ENCODE results near the gene LSS. TPM values are rescaled to one million over a fixed set of nuclear protein-coding genes. Genes with fewer than 3 reads are reported as not detected.

The LSS gene
- total RNA-seq, 1 donor from 2014 or later = 14.1 TPM

GRCh38 chr21:46256501-46256994 is 28.0 kb upstream of the LSS start:
- Histone ChIP-seq H3K36me3 (ENCODE audit: control insufficient read depth in 3 of 3, insufficient read depth in 3 of 3, low read length in 3 of 3) (peaks cover 68 to 71% (median 70%) of the 10 kb centered on the region in 3 donors), H3K27ac (ENCODE audit: low read depth, low read length) (no peak overlapping the region), H3K9ac (ENCODE audit: low read depth in 1 of 3, low read length in 3 of 3) (no peak overlapping the region), H3K4me3 (ENCODE audit: low read length in 3 of 3) (no peak overlapping the region), H3K4me1 (ENCODE audit: control insufficient read depth in 3 of 3, insufficient read depth in 3 of 3, low read length in 3 of 3) (no peaks in the 10 kb centered on the region), H3K9me3 (ENCODE audit: control insufficient read depth in 3 of 3, low read length in 3 of 3) (no peaks in the 10 kb centered on the region), H3K27me3 (ENCODE audit: control insufficient read depth in 3 of 3, insufficient read depth in 3 of 3, low read length in 3 of 3) (no peaks in the 10 kb centered on the region)

GRCh38 chr21:46255758-46256337 is 27.3 kb upstream of the LSS start:
- no peak overlapping the region for H3K27ac ChIP-seq (ENCODE audit: low read depth, low read length)

GRCh38 chr21:46255166-46255565 is 26.6 kb upstream of the LSS start:
- H3K9ac ChIP-seq (ENCODE audit: low read depth in 1 of 3, low read length in 3 of 3) = no peak overlapping the region
- H3K9me3 ChIP-seq (ENCODE audit: control insufficient read depth in 3 of 3, low read length in 3 of 3) = no peaks in the 10 kb centered on the region
- H3K36me3 ChIP-seq (ENCODE audit: control insufficient read depth in 3 of 3, insufficient read depth in 3 of 3, low read length in 3 of 3) = peaks cover 63 to 73% (median 71%) of the 10 kb centered on the region in 3 donors
- H3K27ac ChIP-seq (ENCODE audit: low read depth, low read length) = no peak overlapping the region
- no peaks in the 10 kb centered on the region for H3K4me1 ChIP-seq (ENCODE audit: control insufficient read depth in 3 of 3, insufficient read depth in 3 of 3, low read length in 3 of 3)
- no peaks in the 10 kb centered on the region for H3K27me3 ChIP-seq (ENCODE audit: control insufficient read depth in 3 of 3, insufficient read depth in 3 of 3, low read length in 3 of 3)
- no peak overlapping the region for H3K4me3 ChIP-seq (ENCODE audit: low read length in 3 of 3)

More at GRCh38 chr21:46255758-46256337, 27.3 kb upstream of the LSS start:
- H3K9ac ChIP-seq (ENCODE audit: low read depth in 1 of 3, low read length in 3 of 3) = no peak overlapping the region
- no peaks in the 10 kb centered on the region for H3K27me3 ChIP-seq (ENCODE audit: control insufficient read depth in 3 of 3, insufficient read depth in 3 of 3, low read length in 3 of 3)
- peaks cover 64 to 73% (median 71%) of the 10 kb centered on the region in 3 donors for H3K36me3 ChIP-seq (ENCODE audit: control insufficient read depth in 3 of 3, insufficient read depth in 3 of 3, low read length in 3 of 3)
- H3K4me3 ChIP-seq (ENCODE audit: low read length in 3 of 3) = no peak overlapping the region
- no peaks in the 10 kb centered on the region for H3K4me1 ChIP-seq (ENCODE audit: control insufficient read depth in 3 of 3, insufficient read depth in 3 of 3, low read length in 3 of 3)
- H3K9me3 ChIP-seq (ENCODE audit: control insufficient read depth in 3 of 3, low read length in 3 of 3) = no peaks in the 10 kb centered on the region

GRCh38 chr21:46254208-46254975 is 25.8 kb upstream of the LSS start:
- Histone ChIP-seq H3K4me1 (ENCODE audit: control insufficient read depth in 3 of 3, insufficient read depth in 3 of 3, low read length in 3 of 3) (peaks cover 0 to 2% (median 0%) of the 10 kb centered on the region in 3 donors), H3K4me3 (ENCODE audit: low read length in 3 of 3) (no peak overlapping the region), H3K27me3 (ENCODE audit: control insufficient read depth in 3 of 3, insufficient read depth in 3 of 3, low read length in 3 of 3) (no peaks in the 10 kb centered on the region), H3K36me3 (ENCODE audit: control insufficient read depth in 3 of 3, insufficient read depth in 3 of 3, low read length in 3 of 3) (peaks cover 61 to 79% (median 73%) of the 10 kb centered on the region in 3 donors), H3K27ac (ENCODE audit: low read depth, low read length) (no peak overlapping the region), H3K9ac (ENCODE audit: low read depth in 1 of 3, low read length in 3 of 3) (no peak overlapping the region), H3K9me3 (ENCODE audit: control insufficient read depth in 3 of 3, low read length in 3 of 3) (no peaks in the 10 kb centered on the region)

- no peak overlapping the region for H3K4me3 ChIP-seq (ENCODE audit: low read length in 3 of 3)
- no peaks in the 10 kb centered on the region for H3K27me3 ChIP-seq (ENCODE audit: control insufficient read depth in 3 of 3, insufficient read depth in 3 of 3, low read length in 3 of 3)
- no peaks in the 10 kb centered on the region for H3K9me3 ChIP-seq (ENCODE audit: control insufficient read depth in 3 of 3, low read length in 3 of 3)
- H3K36me3 ChIP-seq (ENCODE audit: control insufficient read depth in 3 of 3, insufficient read depth in 3 of 3, low read length in 3 of 3) = peaks cover 55 to 81% (median 74%) of the 10 kb centered on the region in 3 donors
- H3K9ac ChIP-seq (ENCODE audit: low read depth in 1 of 3, low read length in 3 of 3) = no peak overlapping the region
- H3K4me1 ChIP-seq (ENCODE audit: control insufficient read depth in 3 of 3, insufficient read depth in 3 of 3, low read length in 3 of 3) = peaks cover 0 to 2% (median 0%) of the 10 kb centered on the region in 3 donors
- H3K27ac ChIP-seq (ENCODE audit: low read depth, low read length) = no peak overlapping the region
Measured at GRCh38 chr21:46253610-46254124, 25.1 kb upstream of the LSS start.

GRCh38 chr21:46252840-46253239 is 24.3 kb upstream of the LSS start:
- Histone ChIP-seq H3K4me3 (ENCODE audit: low read length in 3 of 3) (no peak overlapping the region), H3K9me3 (ENCODE audit: control insufficient read depth in 3 of 3, low read length in 3 of 3) (no peaks in the 10 kb centered on the region), H3K27ac (ENCODE audit: low read depth, low read length) (no peak overlapping the region), H3K36me3 (ENCODE audit: control insufficient read depth in 3 of 3, insufficient read depth in 3 of 3, low read length in 3 of 3) (peaks cover 52 to 77% (median 70%) of the 10 kb centered on the region in 3 donors), H3K27me3 (ENCODE audit: control insufficient read depth in 3 of 3, insufficient read depth in 3 of 3, low read length in 3 of 3) (no peaks in the 10 kb centered on the region), H3K9ac (ENCODE audit: low read depth in 1 of 3, low read length in 3 of 3) (no peak overlapping the region), H3K4me1 (ENCODE audit: control insufficient read depth in 3 of 3, insufficient read depth in 3 of 3, low read length in 3 of 3) (peaks cover 0 to 2% (median 0%) of the 10 kb centered on the region in 3 donors)

GRCh38 chr21:46250146-46250725 is 21.7 kb upstream of the LSS start:
- H3K9ac ChIP-seq (ENCODE audit: low read depth in 1 of 3, low read length in 3 of 3) = no peak overlapping the region
- peaks cover 48 to 72% (median 67%) of the 10 kb centered on the region in 3 donors for H3K36me3 ChIP-seq (ENCODE audit: control insufficient read depth in 3 of 3, insufficient read depth in 3 of 3, low read length in 3 of 3)
- H3K27ac ChIP-seq (ENCODE audit: low read depth, low read length) = no peak overlapping the region
- no peaks in the 10 kb centered on the region for H3K27me3 ChIP-seq (ENCODE audit: control insufficient read depth in 3 of 3, insufficient read depth in 3 of 3, low read length in 3 of 3)
- no peak overlapping the region for H3K4me3 ChIP-seq (ENCODE audit: low read length in 3 of 3)
- H3K9me3 ChIP-seq (ENCODE audit: control insufficient read depth in 3 of 3, low read length in 3 of 3) = no peaks in the 10 kb centered on the region
- H3K4me1 ChIP-seq (ENCODE audit: control insufficient read depth in 3 of 3, insufficient read depth in 3 of 3, low read length in 3 of 3) = peaks cover 0 to 2% (median 0%) of the 10 kb centered on the region in 3 donors

GRCh38 chr21:46248827-46249226 is 20.3 kb upstream of the LSS start:
- no peak overlapping the region for H3K9ac ChIP-seq (ENCODE audit: low read depth in 1 of 3, low read length in 3 of 3)
- peaks cover 0 to 2% (median 0%) of the 10 kb centered on the region in 3 donors for H3K4me1 ChIP-seq (ENCODE audit: control insufficient read depth in 3 of 3, insufficient read depth in 3 of 3, low read length in 3 of 3)
- no peak overlapping the region for H3K4me3 ChIP-seq (ENCODE audit: low read length in 3 of 3)
- H3K27me3 ChIP-seq (ENCODE audit: control insufficient read depth in 3 of 3, insufficient read depth in 3 of 3, low read length in 3 of 3) = no peaks in the 10 kb centered on the region
- no peaks in the 10 kb centered on the region for H3K9me3 ChIP-seq (ENCODE audit: control insufficient read depth in 3 of 3, low read length in 3 of 3)
- no peak overlapping the region for H3K27ac ChIP-seq (ENCODE audit: low read depth, low read length)
- peaks cover 50 to 72% (median 67%) of the 10 kb centered on the region in 3 donors for H3K36me3 ChIP-seq (ENCODE audit: control insufficient read depth in 3 of 3, insufficient read depth in 3 of 3, low read length in 3 of 3)

- peaks cover 0 to 2% (median 0%) of the 10 kb centered on the region in 3 donors for H3K4me1 ChIP-seq (ENCODE audit: control insufficient read depth in 3 of 3, insufficient read depth in 3 of 3, low read length in 3 of 3)
- H3K27me3 ChIP-seq (ENCODE audit: control insufficient read depth in 3 of 3, insufficient read depth in 3 of 3, low read length in 3 of 3) = no peaks in the 10 kb centered on the region
- H3K9me3 ChIP-seq (ENCODE audit: control insufficient read depth in 3 of 3, low read length in 3 of 3) = no peaks in the 10 kb centered on the region
- H3K27ac ChIP-seq (ENCODE audit: low read depth, low read length) = no peak overlapping the region
- H3K4me3 ChIP-seq (ENCODE audit: low read length in 3 of 3) = no peak overlapping the region
- peak overlapping the region in 2 of 3 donors; percentile 8 to 12 for H3K9ac ChIP-seq (ENCODE audit: low read depth in 1 of 3, low read length in 3 of 3)
- H3K36me3 ChIP-seq (ENCODE audit: control insufficient read depth in 3 of 3, insufficient read depth in 3 of 3, low read length in 3 of 3) = peaks cover 50 to 72% (median 66%) of the 10 kb centered on the region in 3 donors
Measured at GRCh38 chr21:46248422-46248782, 19.8 kb upstream of the LSS start.
